Fibroblast of lung (primary cell): ENCODE measurements around the gene PTTG2. TPM values are rescaled to one million over a fixed set of nuclear protein-coding genes. Genes with fewer than 3 reads are reported as not detected.

Experiments
- DNase-seq, 2 donors: peaks; one replicate each; pipeline versions ENCODE4 v3.0.0 to v3.0.0-alpha.2; 2010; ENCODE audit warnings: low read depth in 2 of 2
- H2AFZ ChIP-seq: 2 replicates; pipeline ENCODE4 v1.5.1; 2012; ENCODE audit warnings: low read length, control low read depth, inconsistent platforms
- H3K27ac ChIP-seq: 2 replicates; pipeline ENCODE4 v1.5.1; 2011; ENCODE audit warnings: low read length, control low read depth; ENCODE audit not compliant: insufficient read depth
- H3K27me3 ChIP-seq: 2 replicates; pipeline ENCODE4 v1.5.1; 2011; ENCODE audit warnings: mild to moderate bottlenecking, low read length; ENCODE audit not compliant: control insufficient read depth, insufficient read depth
- H3K36me3 ChIP-seq: 2 replicates; pipeline ENCODE4 v1.5.1; 2011; ENCODE audit warnings: low read length; ENCODE audit not compliant: control insufficient read depth, insufficient read depth
- H3K4me1 ChIP-seq: 2 replicates; pipeline ENCODE4 v1.5.1; 2011; ENCODE audit warnings: low read length; ENCODE audit not compliant: control insufficient read depth, insufficient read depth; ENCODE audit errors: extremely low read depth
- H3K4me2 ChIP-seq: 2 replicates; pipeline ENCODE4 v1.5.1; 2011; ENCODE audit warnings: low read length, control low read depth; ENCODE audit not compliant: insufficient read depth; ENCODE audit errors: extremely low read depth
- H3K4me3 ChIP-seq, 4 experiments: fragments of 200-600 bp in 1 of 4; sonication (generic) in 1 of 4; replicated peaks in 1 of 4; 2 replicates each; pipeline ENCODE4 v1.5.1; 2011 to 2016; ENCODE audit warnings: low read length in 4 of 4, low read depth in 3 of 4, mild to moderate bottlenecking in 3 of 4, control low read depth in 2 of 4, inconsistent platforms in 1 of 4, mixed read lengths in 1 of 4; ENCODE audit not compliant: insufficient read depth in 1 of 4; ENCODE audit errors: control extremely low read depth in 1 of 4
- H3K79me2 ChIP-seq: 2 replicates; pipeline ENCODE4 v1.5.1; 2012; ENCODE audit warnings: mild to moderate bottlenecking, low read length, inconsistent platforms; ENCODE audit not compliant: control insufficient read depth, insufficient read depth
- H3K9ac ChIP-seq: 2 replicates; pipeline ENCODE4 v1.5.1; 2011; ENCODE audit warnings: mild to moderate bottlenecking, low read length, control low read depth; ENCODE audit not compliant: insufficient read depth
- H3K9me3 ChIP-seq: 2 replicates; pipeline ENCODE4 v1.5.1; 2012; ENCODE audit warnings: low read depth, low read length; ENCODE audit not compliant: control insufficient read depth, insufficient read depth
- H4K20me1 ChIP-seq: 2 replicates; pipeline ENCODE4 v1.5.1; 2011; ENCODE audit warnings: low read length; ENCODE audit not compliant: control insufficient read depth, insufficient read depth; ENCODE audit errors: extremely low read depth
- EZH2 ChIP-seq: IDR thresholded peaks from 2 replicates; pipeline ENCODE4 v1.5.1; 2012; ENCODE audit warnings: low read length, control low read depth, mild to moderate bottlenecking; ENCODE audit errors: missing control alignments
- polyA plus RNA-seq, 2 donors: library from polyadenylated mRNA; depleted of rRNA in 1 of 2; stranded (reverse) in 1 of 2; unstranded in 1 of 2; fragments of >200 nt; gene quantifications; 2 replicates each; pipeline ENCODE4 v1.2.1, GENCODE V29; 2011 to 2012; ENCODE audit warnings: missing spikeins in 1 of 2
- total RNA-seq: library from RNA; depleted of rRNA; stranded (reverse); fragments of >200 nt; gene quantifications from 2 replicates; pipeline ENCODE4 v1.2.1, GENCODE V29; 2014
- TF ChIP-seq, protein P1 (sequence below), 2 donors: IDR thresholded peaks in 1 of 2; conservative IDR thresholded peaks in 1 of 2; 1 replicate in 1 of 2; 2 replicates in 1 of 2; pipeline ENCODE4 v1.5.1; 2011 to 2012; ENCODE audit warnings: low read length in 2 of 2, control low read depth in 1 of 2, inconsistent platforms in 1 of 2, low read depth in 1 of 2, mild to moderate bottlenecking in 1 of 2

The PTTG2 gene
- total and polyA plus RNA-seq, 2 donors (not counting 1 experiment from before 2014, with no cell fraction given): not detected

DNA sequence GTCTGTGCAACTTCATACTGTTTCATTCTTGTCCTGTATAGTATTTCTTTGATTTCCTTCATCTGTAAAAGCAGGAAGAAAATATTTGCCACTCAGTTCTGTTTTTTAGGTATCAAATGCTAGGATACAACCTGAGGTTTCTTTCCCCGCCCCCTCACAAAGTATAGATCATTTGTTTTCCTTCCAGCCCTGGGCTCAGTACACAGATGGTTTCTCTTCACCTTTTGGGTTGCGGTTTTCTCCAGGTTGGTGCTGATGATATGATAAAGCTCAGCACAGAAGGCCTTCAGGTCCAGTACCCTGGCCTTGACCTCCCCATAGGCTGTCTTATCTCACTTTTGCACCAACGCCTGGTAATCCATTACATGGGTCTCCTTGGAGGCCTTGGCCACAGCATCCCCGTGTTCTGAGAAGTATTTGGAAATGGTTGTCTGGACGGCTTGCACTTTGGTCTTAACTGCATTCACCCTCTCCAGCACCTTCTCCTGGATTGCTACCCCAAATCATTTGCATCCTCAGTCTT is 35.2 kb downstream of the PTTG2 start:
- H3K27ac ChIP-seq: no peak overlapping the region
- TF ChIP-seq, protein P1, sequence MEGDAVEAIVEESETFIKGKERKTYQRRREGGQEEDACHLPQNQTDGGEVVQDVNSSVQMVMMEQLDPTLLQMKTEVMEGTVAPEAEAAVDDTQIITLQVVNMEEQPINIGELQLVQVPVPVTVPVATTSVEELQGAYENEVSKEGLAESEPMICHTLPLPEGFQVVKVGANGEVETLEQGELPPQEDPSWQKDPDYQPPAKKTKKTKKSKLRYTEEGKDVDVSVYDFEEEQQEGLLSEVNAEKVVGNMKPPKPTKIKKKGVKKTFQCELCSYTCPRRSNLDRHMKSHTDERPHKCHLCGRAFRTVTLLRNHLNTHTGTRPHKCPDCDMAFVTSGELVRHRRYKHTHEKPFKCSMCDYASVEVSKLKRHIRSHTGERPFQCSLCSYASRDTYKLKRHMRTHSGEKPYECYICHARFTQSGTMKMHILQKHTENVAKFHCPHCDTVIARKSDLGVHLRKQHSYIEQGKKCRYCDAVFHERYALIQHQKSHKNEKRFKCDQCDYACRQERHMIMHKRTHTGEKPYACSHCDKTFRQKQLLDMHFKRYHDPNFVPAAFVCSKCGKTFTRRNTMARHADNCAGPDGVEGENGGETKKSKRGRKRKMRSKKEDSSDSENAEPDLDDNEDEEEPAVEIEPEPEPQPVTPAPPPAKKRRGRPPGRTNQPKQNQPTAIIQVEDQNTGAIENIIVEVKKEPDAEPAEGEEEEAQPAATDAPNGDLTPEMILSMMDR (conservative IDR thresholded peaks at IDR 0.05 in 1 of 2, IDR thresholded peaks at IDR 0.05 in 1 of 2; ENCODE audit: low read depth in 1 of 2, low read length in 2 of 2): no peak
- no peak for TF ChIP-seq EZH2
- H3K4me2 ChIP-seq: no peak overlapping the region
- no peaks in the 10 kb centered on the region for H3K27me3 ChIP-seq
- H3K9me3 ChIP-seq: no peaks in the 10 kb centered on the region
- no peaks in the 10 kb centered on the region for H3K79me2 ChIP-seq
- H3K9ac ChIP-seq: no peak overlapping the region
- no peak overlapping the region for H3K4me3 ChIP-seq
- H4K20me1 ChIP-seq: no peaks in the 10 kb centered on the region
- H2AFZ ChIP-seq: no peak overlapping the region
- no peaks in the 10 kb centered on the region for H3K36me3 ChIP-seq
- no peak for DNase-seq
- H3K4me1 ChIP-seq: no peaks in the 10 kb centered on the region

DNA sequence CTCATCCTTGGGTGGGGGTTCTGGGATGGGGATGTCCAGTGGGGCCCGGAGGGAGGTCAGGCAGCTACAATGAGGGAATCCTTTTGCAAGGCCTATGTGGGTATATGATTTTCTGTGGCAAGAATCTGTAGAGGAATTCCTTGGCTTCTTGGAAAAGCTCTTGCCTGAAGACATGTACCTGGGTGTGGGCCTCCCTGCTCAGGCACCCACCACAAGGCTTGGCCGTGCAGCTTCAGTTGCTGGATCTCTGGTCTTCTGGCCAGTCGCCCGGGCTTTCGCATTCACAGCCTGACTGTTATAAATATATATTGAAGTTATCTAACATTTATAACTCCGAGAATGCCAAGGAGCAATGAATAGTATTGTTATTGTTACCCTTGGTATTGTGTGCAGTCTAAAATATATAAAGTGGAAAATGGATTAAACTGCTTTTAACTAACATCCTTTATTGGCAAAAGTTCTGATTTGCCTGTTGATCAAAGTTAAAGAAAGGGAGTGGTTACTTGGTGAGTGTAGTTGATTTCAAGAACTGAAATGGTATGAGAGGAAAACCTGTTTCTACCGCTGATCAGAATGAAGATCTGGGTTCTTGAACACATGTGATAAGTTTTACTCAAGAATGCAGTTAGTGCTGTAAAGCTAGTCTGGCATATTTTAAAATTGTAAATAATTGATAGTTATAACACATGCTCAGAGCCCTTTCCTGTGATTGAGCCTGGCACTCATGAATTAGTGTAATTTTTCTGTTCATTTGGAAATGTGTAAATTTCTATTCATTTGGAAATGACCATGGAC is 36.0 kb downstream of the PTTG2 start:
- no peaks in the 10 kb centered on the region for H3K9me3 ChIP-seq
- H3K27me3 ChIP-seq: no peaks in the 10 kb centered on the region
- TF ChIP-seq, protein P1 (conservative IDR thresholded peaks at IDR 0.05 in 1 of 2, IDR thresholded peaks at IDR 0.05 in 1 of 2; ENCODE audit: low read depth in 1 of 2, low read length in 2 of 2): no peak
- TF ChIP-seq EZH2: no peak
- H3K9ac ChIP-seq: no peak overlapping the region
- no peak overlapping the region for H3K4me2 ChIP-seq
- H3K4me1 ChIP-seq: no peaks in the 10 kb centered on the region
- H3K36me3 ChIP-seq: no peaks in the 10 kb centered on the region
- no peaks in the 10 kb centered on the region for H3K79me2 ChIP-seq
- H4K20me1 ChIP-seq: no peaks in the 10 kb centered on the region
- no peak overlapping the region for H3K4me3 ChIP-seq
- H2AFZ ChIP-seq: no peak overlapping the region
- no peak for DNase-seq
- no peak overlapping the region for H3K27ac ChIP-seq

DNA sequence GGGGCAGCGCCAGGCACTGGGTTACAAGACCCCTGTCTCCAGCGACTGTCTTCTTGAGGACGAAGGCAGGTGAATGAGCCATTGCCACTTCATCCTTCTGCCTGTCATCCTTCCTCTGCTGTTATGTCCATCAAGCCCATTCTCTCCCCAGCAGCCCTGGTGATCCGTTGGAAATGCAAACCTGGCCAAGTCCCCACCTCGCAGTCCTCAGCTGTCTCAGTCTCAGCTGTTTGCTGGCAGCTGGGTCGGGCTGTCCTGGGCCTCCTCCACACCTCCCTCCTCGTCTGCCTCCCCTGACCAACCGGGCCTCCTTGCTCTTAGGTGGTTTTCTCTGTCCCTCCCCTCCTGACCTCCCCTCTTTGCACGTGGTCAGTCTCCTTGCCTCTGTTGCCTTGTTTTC is 38.0 kb downstream of the PTTG2 start:
- Histone ChIP-seq H3K9me3 (no peaks in the 10 kb centered on the region), H4K20me1 (no peaks in the 10 kb centered on the region), H3K36me3 (no peaks in the 10 kb centered on the region), H3K4me3 (no peak overlapping the region), H3K4me2 (no peak overlapping the region), H3K79me2 (no peaks in the 10 kb centered on the region), H3K4me1 (no peaks in the 10 kb centered on the region), H3K9ac (no peak overlapping the region), H2AFZ (no peak overlapping the region), H3K27ac (no peak overlapping the region), H3K27me3 (no peaks in the 10 kb centered on the region)
- TF ChIP-seq, protein P1 (conservative IDR thresholded peaks at IDR 0.05 in 1 of 2, IDR thresholded peaks at IDR 0.05 in 1 of 2; ENCODE audit: low read depth in 1 of 2, low read length in 2 of 2): no peak
- no peak for TF ChIP-seq EZH2
- DNase-seq: no peak
